Testis (tissue), 2 donors: ENCODE measurements around the gene EXD3.

Experiments
- CTCF ChIP-seq, 3 experiments: fragments of 450-650 bp in 2 of 3; fragments of 200-600 bp in 1 of 3; sonication (generic) in 1 of 3; IDR thresholded peaks; one replicate each; pipeline ENCODE4 v1.5.1; 2016 to 2019; ENCODE audit warnings: antibody characterized with exemption in 3 of 3, mild to moderate bottlenecking in 2 of 3, moderate library complexity in 1 of 3
- POLR2A ChIP-seq: fragments of 450-650 bp; IDR thresholded peaks from one replicate; pipeline ENCODE4 v1.6.1; 2017; ENCODE audit warnings: antibody characterized with exemption, mild to moderate bottlenecking, moderate library complexity

- TF ChIP-seq CTCF (IDR thresholded peaks at IDR 0.05): no peak
- no peak for TF ChIP-seq POLR2A
These were observed 7.2 kb upstream of the EXD3 start for GRCh38 chr9:137429974-137430722.
